Measurements from ENCODE around the gene SELENOT. TPM values are rescaled to one million over a fixed set of nuclear protein-coding genes. Genes with fewer than 3 reads are reported as not detected.

SELENOT gene
- total and polyA plus RNA-seq, 7 donors: 52.9 to 126 (median 80.4) TPM

- WGBS, 2 donors: 64 to 75% methylated on average over 2 of the region's 2 CpGs
- intact Hi-C loops (cut with DNase I): no loop called here
- peaks cover 0 to 70% (median 18%) of the 10 kb centered on the region in 4 donors for H3K36me3 ChIP-seq
These were observed 38.9 kb upstream of the SELENOT start for GRCh38 chr3:150564243-150564642.

DNA sequence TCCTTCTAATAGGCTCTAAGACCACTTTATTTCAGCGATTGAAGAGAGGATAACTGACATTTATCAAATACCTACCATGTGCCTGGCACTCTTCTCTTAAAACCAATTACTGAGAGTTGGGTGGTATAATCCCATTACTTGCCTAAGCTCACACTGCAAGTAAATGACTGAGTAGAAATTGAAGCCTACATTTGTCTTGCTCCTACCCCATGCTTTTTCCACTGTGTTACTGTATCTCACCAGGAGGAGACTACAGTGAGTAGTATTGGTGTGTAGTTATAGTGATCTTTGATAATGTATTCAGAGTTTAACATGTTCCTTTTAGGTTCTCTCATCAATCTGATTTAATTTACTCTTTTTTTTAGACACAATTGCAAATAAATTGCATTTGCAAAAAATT is 35.8 kb upstream of the SELENOT start:
- intact Hi-C loops (cut with DNase I): no loop called here
- H3K36me3 ChIP-seq: peaks cover 0 to 100% (median 23%) of the 10 kb centered on the region in 4 donors
- no peaks in the 10 kb centered on the region for H3K27me3 ChIP-seq

More at GRCh38 chr3:150564243-150564642, 38.9 kb upstream of the SELENOT start:
- TF ChIP-seq EP300 (IDR thresholded peaks at IDR 0.05) (no peak), POLR2A (IDR thresholded peaks at IDR 0.05) (no peak), CTCF (IDR thresholded peaks at IDR 0.05) (no peak), POLR2AphosphoS5 (IDR thresholded peaks at IDR 0.05) (no peak)
- Histone ChIP-seq H3K27ac (no peak overlapping the region), H3K27me3 (no peaks in the 10 kb centered on the region), H3K4me1 (no peaks in the 10 kb centered on the region), H3K4me3 (no peak overlapping the region), H3K9me3 (no peaks in the 10 kb centered on the region)
- DNase-seq: no peak

GRCh38 chr3:150577855-150578254 is 25.3 kb upstream of the SELENOT start:
- WGBS, 2 donors: 86 to 93% methylated on average over 1 of the region's 1 CpG
- H3K4me3 ChIP-seq: no peak overlapping the region
- no peaks in the 10 kb centered on the region for H3K27me3 ChIP-seq
- peaks cover 0 to 74% (median 24%) of the 10 kb centered on the region in 4 donors for H3K36me3 ChIP-seq
- no peak overlapping the region for H3K27ac ChIP-seq
- no peak for DNase-seq
- intact Hi-C loops (cut with DNase I): no loop called here
- H3K4me1 ChIP-seq: no peaks in the 10 kb centered on the region
- H3K9me3 ChIP-seq: no peaks in the 10 kb centered on the region
- TF ChIP-seq POLR2AphosphoS5 (IDR thresholded peaks at IDR 0.05) (no peak), POLR2A (IDR thresholded peaks at IDR 0.05) (no peak), CTCF (IDR thresholded peaks at IDR 0.05) (no peak), EP300 (IDR thresholded peaks at IDR 0.05) (no peak)

More for the DNA sequence above, 35.8 kb upstream of the SELENOT start:
- TF ChIP-seq POLR2AphosphoS5 (IDR thresholded peaks at IDR 0.05) (no peak), POLR2A (IDR thresholded peaks at IDR 0.05) (no peak), EP300 (IDR thresholded peaks at IDR 0.05) (no peak), CTCF (IDR thresholded peaks at IDR 0.05) (no peak)
- no peak for DNase-seq
- H3K4me1 ChIP-seq: no peaks in the 10 kb centered on the region
- 94 to 98% methylated on average over 1 of the region's 1 CpG for WGBS, 2 donors
- no peak overlapping the region for H3K4me3 ChIP-seq
- H3K27ac ChIP-seq: no peak overlapping the region
- no peaks in the 10 kb centered on the region for H3K9me3 ChIP-seq

GRCh38 chr3:150581174-150581573 is 21.9 kb upstream of the SELENOT start:
- Histone ChIP-seq H3K27ac (no peak overlapping the region), H3K27me3 (no peaks in the 10 kb centered on the region), H3K4me1 (no peaks in the 10 kb centered on the region), H3K36me3 (peaks cover 0 to 80% (median 24%) of the 10 kb centered on the region in 4 donors), H3K9me3 (no peaks in the 10 kb centered on the region), H3K4me3 (no peak overlapping the region)
- TF ChIP-seq POLR2AphosphoS5 (IDR thresholded peaks at IDR 0.05): no peak
- no peak for TF ChIP-seq EP300 (IDR thresholded peaks at IDR 0.05)
- TF ChIP-seq POLR2A (IDR thresholded peaks at IDR 0.05): no peak
- no peak for TF ChIP-seq CTCF (IDR thresholded peaks at IDR 0.05)
- DNase-seq: no peak
- intact Hi-C loops (cut with DNase I): no loop called here

DNA sequence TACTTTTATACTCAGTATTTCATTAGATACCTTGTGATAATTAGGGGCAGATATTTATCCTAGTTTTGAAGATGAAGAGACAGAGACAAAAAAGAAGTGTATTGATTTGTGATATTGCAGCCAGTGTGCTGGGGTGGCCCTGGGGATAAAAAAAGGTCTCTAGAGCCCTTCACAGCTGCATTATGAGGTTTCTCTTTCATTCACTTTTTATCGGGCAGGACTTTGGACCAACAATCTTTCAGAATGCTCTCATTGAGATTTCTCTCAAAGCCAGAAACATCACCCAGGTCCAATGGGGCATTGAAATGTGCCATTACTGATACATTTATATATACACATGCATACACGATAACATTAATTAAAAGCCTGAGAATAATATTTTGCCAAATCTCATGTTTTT is 20.5 kb upstream of the SELENOT start:
- Histone ChIP-seq H3K27ac (no peak overlapping the region), H3K4me3 (no peak overlapping the region), H3K4me1 (no peaks in the 10 kb centered on the region), H3K27me3 (no peaks in the 10 kb centered on the region), H3K36me3 (peaks cover 0 to 65% (median 19%) of the 10 kb centered on the region in 4 donors), H3K9me3 (no peaks in the 10 kb centered on the region)
- intact Hi-C loops (cut with DNase I): no loop called here
- DNase-seq: no peak
- TF ChIP-seq POLR2AphosphoS5 (IDR thresholded peaks at IDR 0.05) (no peak), POLR2A (IDR thresholded peaks at IDR 0.05) (no peak), EP300 (IDR thresholded peaks at IDR 0.05) (no peak), CTCF (IDR thresholded peaks at IDR 0.05) (no peak)
- WGBS, 2 donors: 60 to 82% methylated on average over 2 of the region's 2 CpGs

All from sigmoid colon (tissue), 7 donors.